ENCODE results near the gene ZSCAN5B. TPM values are rescaled to one million over a fixed set of nuclear protein-coding genes. Genes with fewer than 3 reads are reported as not detected.
"Not testable (repeated sequence)": the region's sequence is repeated elsewhere in the genome, so short reads cannot be mapped to it uniquely, and the experiment has no call there.

ZSCAN5B gene, protein sequence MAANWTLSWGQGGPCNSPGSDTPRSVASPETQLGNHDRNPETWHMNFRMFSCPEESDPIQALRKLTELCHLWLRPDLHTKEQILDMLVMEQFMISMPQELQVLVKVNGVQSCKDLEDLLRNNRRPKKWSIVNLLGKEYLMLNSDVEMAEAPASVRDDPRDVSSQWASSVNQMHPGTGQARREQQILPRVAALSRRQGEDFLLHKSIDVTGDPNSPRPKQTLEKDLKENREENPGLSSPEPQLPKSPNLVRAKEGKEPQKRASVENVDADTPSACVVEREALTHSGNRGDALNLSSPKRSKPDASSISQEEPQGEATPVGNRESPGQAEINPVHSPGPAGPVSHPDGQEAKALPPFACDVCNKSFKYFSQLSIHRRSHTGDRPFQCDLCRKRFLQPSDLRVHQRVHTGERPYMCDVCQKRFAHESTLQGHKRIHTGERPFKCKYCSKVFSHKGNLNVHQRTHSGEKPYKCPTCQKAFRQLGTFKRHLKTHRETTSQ
- not detected for total RNA-seq

DNA sequence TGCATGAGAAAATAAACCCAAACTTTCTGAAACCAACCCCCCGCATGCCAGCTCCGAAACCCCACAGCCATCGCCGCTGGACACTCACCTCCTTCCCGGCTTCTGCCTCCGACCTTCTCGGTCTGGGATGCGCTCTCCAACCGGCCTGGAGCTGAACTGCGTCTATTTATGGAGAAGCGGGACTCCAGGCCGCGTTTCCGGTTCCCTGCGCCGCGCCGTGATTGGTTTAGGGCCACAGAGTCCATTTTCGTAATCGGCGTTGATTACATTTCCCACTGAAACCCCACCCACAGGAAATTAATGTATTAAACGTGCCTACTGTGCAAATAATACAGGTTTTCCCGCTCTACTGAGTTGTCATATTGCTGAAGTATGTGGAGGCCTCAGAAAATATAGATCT, at the start of gene ZSCAN5B:
Gene ZSCAN5B, minus strand, starts transcription at position 138 of the 400 bp plus-strand sequence. CDS start 4,731 bp downstream, outside the sequence.
- ATAC-seq; DNase-seq (ENCODE audit: low spot score): not testable (repeated sequence)
- intact Hi-C loops (cut with DNase I), result loop anchor here (10.0 kb wide), 1 partner anchor 1517 kb away; no protein-coding TSS in a partner anchor

DNA sequence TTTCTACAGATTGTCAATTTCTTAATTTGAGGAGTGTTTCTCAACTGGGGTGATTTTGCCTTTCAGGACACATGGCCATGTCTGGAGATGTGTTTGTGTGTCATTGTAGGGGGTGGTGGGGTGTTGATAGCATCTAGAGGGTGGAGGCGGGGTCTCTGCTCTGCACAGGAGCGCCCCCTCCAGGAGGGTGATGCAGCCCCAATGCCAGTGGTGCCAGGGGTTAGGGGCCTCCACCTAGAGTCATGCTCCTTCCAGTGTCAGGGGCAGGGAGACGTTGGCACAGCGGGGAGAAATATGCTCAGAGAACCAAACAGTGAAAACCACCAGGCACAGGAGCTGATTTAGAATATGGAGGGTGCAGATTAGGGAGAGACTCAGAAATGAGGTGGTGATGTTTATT, 48.2 kb upstream of the ZSCAN5B start:
- intact Hi-C loops (cut with DNase I), result loop anchor here (5.0 kb wide), 1 partner anchor 1633 kb away; no protein-coding TSS in a partner anchor
- not testable (repeated sequence) for DNase-seq (ENCODE audit: low spot score); ATAC-seq

DNA sequence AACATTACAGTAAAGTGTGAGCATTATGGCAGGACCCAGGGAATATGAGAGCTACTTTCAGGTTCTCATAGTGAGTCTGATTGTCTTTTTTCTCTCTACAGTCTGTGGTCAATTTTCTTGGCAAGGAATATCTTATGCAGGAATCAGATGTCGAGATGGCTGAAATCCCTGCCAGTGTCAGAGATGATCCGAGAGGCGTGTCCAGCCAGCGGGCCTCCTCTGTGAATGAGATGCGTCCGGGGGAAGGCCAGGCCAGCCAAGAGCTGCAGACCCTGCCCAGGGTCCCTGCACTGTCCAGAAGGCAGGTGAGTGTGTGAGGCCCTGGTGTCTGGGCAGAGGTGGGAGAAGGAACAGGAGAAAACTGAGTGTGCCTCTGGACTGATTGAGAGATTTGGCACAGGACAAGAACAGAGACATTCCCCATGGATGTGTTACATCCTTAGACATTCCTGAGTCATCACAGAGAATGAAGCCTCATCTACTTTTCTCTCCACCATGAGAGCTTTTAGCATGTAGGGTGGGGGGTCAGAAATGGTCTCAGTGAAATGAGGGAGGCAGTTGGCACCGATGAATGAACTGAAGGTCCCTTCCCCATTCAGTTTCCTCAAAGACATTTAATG, 47.6 kb upstream of the ZSCAN5B start:
- DNase-seq (ENCODE audit: low spot score), result no peak
- intact Hi-C loops (cut with DNase I), result loop anchor here (5.0 kb wide), 1 partner anchor 1633 kb away; no protein-coding TSS in a partner anchor
- ATAC-seq, result no peak

DNA sequence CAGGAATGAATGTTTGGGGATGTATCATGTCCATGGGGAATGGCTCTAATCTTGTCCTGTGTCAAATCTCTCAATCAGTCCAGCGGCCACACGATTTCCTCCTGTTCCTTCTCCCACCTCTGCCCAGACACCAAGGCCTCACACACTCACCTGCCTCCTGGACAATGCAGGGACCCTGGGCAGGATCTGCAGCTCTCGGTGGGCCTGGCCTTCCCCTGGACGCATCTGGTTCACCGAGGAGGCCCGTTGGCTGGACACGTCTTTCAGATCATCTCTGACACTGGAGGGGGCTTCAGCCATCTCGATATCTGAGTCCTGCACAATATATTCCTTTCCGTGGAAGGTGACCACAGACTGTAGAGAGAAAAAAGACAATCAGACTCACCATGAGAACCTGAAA, 25.9 kb upstream of the ZSCAN5B start:
- ATAC-seq (no peak), DNase-seq (ENCODE audit: low spot score) (no peak)
- intact Hi-C loops (cut with DNase I), result no loop called here

DNA sequence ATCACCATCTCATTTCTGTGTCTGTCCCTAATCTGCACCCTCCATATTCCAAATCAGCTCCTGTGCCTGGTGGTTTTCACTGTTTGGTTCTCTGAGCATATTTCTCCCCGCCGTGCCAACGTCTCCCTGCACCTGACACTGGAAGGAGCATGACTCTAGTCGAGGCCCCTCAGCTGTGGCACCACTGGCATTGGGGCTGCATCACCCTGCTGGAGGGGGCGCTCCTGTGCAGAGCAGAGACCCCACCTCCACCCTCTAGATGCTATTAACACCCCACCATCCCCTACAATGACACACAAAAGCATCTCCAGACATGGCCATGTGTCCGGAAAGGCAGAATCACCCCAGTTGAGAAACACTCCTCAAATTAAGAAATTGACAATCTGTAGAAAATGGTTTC, 25.3 kb upstream of the ZSCAN5B start:
- DNase-seq (ENCODE audit: low spot score) (no peak), ATAC-seq (no peak)
- intact Hi-C loops (cut with DNase I), result no loop called here

DNA sequence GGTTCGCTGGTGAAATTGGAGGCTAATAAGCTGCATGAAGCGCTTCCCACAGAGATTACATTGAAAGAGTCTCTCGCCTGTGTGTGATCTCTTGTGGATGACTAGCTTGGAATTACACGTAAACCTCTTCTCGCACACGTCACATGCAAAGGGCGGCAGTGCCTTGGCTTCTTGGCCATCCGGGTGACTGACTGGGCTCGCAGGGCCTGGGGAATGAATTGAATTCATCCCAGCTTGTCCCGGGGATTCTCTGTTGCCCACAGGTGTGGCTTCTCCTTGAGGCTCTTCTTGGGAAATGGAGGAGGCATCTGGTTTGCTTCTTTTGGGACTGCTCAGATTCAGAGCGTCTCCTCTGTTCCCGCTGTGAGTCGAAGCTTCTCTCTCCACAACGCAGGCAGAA, 24.3 kb upstream of the ZSCAN5B start:
- DNase-seq (ENCODE audit: low spot score), result no peak
- intact Hi-C loops (cut with DNase I), result no loop called here
- ATAC-seq, result no peak

DNA sequence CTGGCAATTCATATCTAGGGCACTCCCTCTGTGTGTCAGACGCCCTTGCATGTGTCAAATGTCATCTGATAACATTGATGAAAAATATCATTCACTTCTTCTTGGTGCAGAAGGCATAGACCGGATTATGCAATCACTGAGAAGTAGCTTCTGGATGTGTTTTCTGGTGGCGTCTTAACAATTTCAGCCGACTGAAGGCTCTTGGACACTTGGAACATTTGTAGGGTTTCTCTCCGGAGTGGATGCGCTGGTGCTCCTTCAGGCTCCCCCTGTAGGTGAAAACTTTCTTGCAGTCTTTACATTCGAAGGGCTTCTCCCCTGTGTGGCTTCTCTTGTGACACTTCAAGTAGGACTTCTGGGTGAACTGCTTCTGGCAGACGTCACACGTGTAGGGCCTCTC, 23.9 kb upstream of the ZSCAN5B start:
- not testable (repeated sequence) for DNase-seq (ENCODE audit: low spot score); ATAC-seq

DNA sequence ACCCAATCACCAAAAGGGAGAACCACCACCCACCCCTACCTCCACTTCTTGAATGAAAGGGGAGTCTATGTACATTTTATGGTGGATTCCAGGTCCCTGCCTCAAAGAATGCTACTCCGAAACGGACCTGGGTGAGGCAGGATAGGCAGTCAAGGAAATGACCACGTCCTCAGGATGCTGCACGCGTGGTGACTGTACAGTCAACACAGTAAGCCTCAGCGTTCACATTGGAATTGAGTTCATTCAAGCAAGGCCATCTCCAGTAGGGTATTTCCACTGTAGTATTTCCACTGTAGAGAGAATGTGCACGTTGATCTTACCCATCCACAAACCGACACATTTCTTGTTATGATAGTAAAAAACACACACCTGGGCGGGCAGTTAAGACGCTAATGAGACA, 21.4 kb upstream of the ZSCAN5B start:
- intact Hi-C loops (cut with DNase I), result no loop called here
- ATAC-seq (no peak), DNase-seq (ENCODE audit: low spot score) (no peak)

More for the DNA sequence above, 23.9 kb upstream of the ZSCAN5B start:
- intact Hi-C loops (cut with DNase I), result not testable (repeated sequence)

DNA sequence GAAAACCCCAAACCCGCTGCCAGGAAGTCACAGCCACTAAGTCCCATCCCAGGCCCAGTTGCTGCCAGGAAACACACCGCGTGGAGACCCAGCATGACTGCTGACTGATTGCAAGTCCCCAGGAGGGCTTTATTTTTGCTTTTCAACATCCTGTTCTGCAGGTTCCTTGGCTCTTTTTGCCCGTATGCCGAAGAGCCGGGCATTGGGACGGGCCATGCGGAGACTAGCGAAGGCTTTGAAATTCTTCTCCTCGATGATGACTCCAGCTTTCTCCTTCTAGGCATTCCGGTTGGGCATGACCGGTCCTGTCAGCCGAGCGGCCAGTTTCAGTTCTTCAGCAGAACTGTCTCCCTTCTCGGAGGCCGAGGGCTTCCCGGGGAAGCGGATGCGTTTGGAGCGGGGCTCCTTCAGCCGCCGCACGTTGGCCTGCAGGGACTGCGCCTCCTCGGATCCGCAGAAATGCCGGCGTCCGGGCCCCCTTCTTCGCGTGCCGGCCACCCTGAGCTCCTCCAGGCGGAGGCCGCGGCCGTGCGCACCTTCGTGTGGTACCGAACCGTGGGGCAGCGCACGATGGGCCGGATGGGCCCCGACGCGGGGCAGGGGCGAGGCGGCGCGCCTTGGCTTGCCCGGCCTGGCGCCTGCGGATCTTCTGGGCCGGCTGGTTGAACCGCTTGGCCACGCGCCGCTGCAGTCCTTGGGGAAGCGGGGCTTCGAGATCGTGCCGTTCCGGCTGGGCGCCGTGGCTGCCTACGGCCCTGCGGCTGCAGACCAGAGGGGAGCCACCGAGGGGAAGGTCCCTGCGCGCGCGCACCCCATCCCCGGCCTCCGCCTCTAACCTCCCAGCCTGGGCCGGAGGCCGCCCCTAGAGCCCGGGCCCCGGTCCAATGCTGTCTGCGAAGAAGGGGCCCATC, 19.7 kb upstream of the ZSCAN5B start:
- ATAC-seq, result no peak
- intact Hi-C loops (cut with DNase I), result no loop called here
- peak; percentile 61 for DNase-seq (ENCODE audit: low spot score)

DNA sequence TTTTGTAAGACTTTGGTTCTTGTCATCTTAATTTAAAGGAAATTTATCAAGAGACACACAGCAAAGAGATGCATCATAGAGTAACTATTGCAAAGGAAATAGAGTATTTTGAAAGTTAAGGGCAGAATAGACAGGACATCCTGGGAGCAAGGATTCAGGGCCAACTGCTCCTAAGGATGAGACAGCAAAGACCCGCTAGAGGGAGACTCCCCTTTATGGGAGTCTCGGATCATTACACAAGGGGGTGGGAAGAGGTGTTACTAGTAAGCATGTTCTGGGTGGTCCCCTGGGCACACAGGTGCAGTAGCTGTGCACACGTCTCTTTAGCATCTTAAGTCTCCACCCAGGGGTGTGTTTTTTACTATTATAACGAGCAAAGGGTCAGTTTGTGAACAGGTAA, 14.1 kb upstream of the ZSCAN5B start:
- no peak for DNase-seq (ENCODE audit: low spot score)
- intact Hi-C loops (cut with DNase I), result no loop called here
- ATAC-seq, result no peak

DNA sequence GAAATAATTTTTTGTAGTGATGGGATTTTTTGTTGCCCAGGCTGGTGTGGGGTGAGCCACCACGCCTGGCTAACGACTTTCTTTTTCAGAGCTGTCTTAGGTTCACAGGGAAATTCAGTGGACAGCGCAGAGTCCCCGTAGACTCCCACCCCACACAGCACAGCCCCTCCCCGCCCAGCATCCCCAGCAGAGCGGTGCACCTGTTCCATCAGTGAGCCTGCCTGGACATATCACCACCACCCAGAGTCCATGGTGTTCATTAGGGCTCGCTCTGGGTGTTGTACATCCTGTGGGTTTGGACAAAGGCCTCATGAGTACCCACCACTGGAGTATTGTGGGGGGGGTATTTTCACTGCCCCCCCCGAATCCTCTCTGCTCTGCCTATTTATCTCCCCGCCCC, 12.5 kb upstream of the ZSCAN5B start:
- ATAC-seq; intact Hi-C loops (cut with DNase I); DNase-seq (ENCODE audit: low spot score): not testable (repeated sequence)

DNA sequence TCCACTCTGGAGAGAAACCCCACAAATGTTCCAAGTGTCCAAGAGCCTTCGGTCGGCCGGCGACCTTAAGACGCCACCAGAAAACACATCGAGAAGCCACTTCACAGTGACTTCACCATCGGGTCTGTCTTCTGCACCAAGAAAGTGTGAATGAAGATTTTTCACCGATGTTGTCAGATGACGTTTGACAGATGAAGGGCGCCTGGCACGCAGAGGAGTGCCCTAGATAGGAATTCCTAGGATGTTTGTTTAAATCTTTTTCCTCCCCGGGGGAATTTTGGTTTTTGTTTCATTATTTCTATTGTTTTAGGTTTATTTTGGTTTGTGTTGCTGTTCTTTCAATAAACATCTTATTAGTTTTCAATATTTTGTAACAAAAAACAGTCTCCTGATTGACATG, 11.5 kb upstream of the ZSCAN5B start:
- no peak for ATAC-seq
- intact Hi-C loops (cut with DNase I), result no loop called here
- no peak for DNase-seq (ENCODE audit: low spot score)

DNA sequence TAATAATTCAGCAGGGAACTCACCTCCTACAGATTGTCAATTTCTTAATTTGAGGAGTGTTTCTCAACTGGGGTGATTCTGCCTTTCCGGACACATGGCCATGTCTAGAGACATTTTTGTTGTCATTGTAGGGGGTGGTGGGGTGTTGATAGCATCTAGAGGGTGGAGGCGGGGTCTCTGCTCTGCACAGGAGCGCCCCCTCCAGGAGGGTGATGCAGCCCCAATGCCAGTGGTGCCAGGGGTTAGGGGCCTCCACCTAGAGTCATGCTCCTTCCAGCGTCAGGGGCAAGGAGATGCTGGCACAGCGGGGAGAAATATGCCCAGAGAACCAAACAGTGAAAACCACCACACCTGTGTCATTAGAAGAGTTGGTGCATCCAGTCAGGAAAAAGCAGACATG, 10.0 kb upstream of the ZSCAN5B start:
- ATAC-seq; intact Hi-C loops (cut with DNase I); DNase-seq (ENCODE audit: low spot score): not testable (repeated sequence)

DNA sequence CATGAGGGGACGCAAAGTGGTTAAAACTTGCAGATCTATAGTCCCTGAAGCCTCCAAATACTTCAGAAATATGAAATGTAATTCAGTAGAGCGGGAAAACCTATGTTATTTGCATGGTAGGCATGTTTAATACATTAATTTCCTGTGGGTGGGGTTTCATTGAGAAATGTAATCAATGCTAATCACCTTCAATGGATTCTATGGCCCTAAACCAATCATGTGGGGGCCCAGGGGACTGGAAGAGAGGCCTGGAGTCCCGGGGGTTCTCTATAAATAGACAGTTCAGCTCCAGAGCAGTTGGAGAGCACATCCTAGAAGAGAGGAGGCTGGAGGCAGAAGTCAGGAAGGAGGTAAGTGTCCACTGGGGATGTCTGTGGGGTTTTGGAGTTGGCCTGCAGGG, 4.4 kb upstream of the ZSCAN5B start, which contains the start of gene ZSCAN5C:
Gene ZSCAN5C, plus strand, starts transcription at position 301 of the 400 bp plus-strand sequence. CDS start 3,641 bp downstream, outside the sequence.
- intact Hi-C loops (cut with DNase I), result no loop called here
- ATAC-seq, result no peak
- DNase-seq (ENCODE audit: low spot score), result no peak

DNA sequence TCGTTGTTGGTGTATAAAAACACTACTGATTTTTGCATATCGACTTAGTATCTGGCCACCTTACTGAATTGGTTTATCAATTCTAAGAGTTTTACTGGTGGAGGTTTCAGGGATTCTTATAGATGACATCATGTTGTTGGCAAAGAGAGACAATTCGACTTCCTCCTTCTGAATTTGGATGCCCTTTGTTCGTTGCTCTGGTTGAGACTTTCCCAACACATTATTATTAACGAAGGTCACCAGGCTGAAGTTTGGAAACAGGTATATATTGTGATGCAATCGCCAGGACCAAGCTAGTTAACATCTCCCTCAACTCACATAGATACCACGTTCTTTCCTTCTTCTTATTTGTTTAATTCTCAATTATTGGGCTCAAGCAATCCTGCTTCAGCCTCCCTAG, 2.1 kb upstream of the ZSCAN5B start:
- DNase-seq (ENCODE audit: low spot score) (no peak), ATAC-seq (no peak)
- intact Hi-C loops (cut with DNase I), result loop anchor here (10.0 kb wide), 1 partner anchor 1515 kb away; no protein-coding TSS in a partner anchor

DNA sequence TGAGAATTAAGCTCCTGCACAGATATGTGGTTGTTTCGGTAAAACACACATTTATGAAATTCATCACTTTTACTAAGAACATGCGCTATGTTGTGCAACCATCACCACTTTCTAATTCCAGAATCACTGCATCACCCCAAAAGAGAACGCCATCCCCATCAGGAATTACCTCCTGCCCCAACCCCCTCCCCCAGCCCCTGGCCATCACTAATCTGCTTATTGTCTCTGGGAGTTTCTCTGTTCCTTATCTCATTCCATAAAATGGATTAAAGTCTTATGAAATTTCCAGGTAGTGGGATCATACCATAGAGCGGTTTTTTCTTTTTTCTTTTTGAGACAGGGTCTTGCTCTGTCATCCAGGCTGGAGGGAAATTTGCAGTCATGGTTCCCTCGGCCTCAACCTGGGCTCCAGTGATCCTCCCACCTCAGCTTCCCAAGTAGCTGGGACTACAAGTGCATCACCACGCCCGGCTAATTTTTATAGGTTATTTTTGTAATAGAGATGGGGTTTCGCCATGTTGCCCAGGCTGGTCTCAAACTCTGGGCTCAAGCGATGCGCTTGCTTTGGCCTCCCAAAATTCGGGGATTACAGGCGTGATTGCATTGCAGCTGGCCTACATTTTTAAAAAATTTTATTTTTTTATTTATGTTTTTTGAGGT, 3.5 kb downstream of the ZSCAN5B start:
- intact Hi-C loops (cut with DNase I), result loop anchor here (10.0 kb wide), 1 partner anchor 1521 kb away; no protein-coding TSS in a partner anchor

DNA sequence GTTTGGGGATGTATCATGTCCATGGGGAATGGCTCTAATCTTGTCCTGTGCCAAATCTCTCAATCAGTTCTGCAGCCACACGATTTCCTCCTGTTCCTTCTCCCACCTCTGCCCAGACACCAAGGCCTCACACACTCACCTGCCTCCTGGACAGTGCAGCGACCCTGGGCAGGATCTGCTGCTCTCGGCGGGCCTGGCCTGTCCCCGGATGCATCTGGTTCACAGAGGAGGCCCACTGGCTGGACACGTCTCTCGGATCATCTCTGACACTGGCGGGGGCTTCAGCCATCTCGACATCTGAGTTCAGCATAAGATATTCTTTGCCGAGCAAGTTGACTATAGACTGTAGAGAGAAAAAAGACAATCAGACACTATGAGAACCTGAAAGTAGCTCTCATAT, 5.9 kb downstream of the ZSCAN5B start:
- intact Hi-C loops (cut with DNase I), result loop anchor here (10.0 kb wide), 1 partner anchor 1523 kb away; no protein-coding TSS in a partner anchor
- ATAC-seq (no peak), DNase-seq (ENCODE audit: low spot score) (no peak)

More for the DNA sequence above, 3.5 kb downstream of the ZSCAN5B start:
- ATAC-seq (no peak), DNase-seq (ENCODE audit: low spot score) (no peak)

DNA sequence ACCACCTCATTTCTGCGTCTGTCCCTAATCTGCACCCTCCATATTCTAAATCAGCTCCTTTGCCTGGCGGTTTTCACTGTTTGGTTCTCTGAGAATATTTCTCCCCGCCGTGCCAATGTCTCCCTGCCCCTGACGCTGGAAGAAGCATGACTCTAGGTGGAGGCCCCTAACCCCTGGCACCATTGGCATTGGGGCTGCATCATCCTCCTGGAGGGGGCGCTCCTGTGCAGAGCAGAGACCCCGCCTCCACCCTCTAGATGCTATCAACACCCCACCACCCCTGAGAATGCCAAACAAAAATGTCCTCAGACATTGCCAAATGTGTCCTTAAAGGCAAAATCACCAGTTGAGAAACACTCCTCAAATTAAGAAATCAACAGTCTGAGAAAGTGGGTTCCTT, 6.5 kb downstream of the ZSCAN5B start:
- intact Hi-C loops (cut with DNase I), result loop anchor here (10.0 kb wide), 1 partner anchor 1524 kb away; no protein-coding TSS in a partner anchor

More for the DNA sequence above, 6.5 kb downstream of the ZSCAN5B start:
- DNase-seq (ENCODE audit: low spot score), result no peak
- ATAC-seq, result no peak

All from sciatic nerve (tissue), 2 donors.